HepG2 (cell line): Measurements from ENCODE around the gene RTN4RL2. TPM values are rescaled to one million over a fixed set of nuclear protein-coding genes. Genes with fewer than 3 reads are reported as not detected.
A peak's percentile ranks its signal among the peaks of the same experiment; 100 is the strongest.

ENCODE experiments used
- ATF7 ChIP-seq, 2 experiments: fragments of 450-650 bp in 1 of 2; sonication (generic) in 1 of 2; formaldehyde crosslinking in 1 of 2; IDR thresholded peaks; 2 replicates each; pipeline versions ENCODE4 v1.4.0 to v1.6.1; 2016 to 2020; ENCODE audit warnings: antibody characterized with exemption in 1 of 2, mild to moderate bottlenecking in 1 of 2, missing genetic modification reagents in 1 of 2
- FOXP1 ChIP-seq, 2 experiments: fragments of 450-650 bp in 1 of 2; IDR thresholded peaks; 2 replicates each; pipeline ENCODE4 v1.6.1; 2017 to 2018; ENCODE audit warnings: antibody characterized with exemption in 1 of 2
- NCOR1 ChIP-seq: fragments of 200-600 bp; sonication (generic); IDR thresholded peaks from 2 replicates; pipeline ENCODE4 v1.7.0; 2017; ENCODE audit warnings: antibody characterized with exemption, low read length, borderline replicate concordance
- NONO ChIP-seq, 2 experiments: fragments of 450-650 bp in 1 of 2; sonication (generic) in 1 of 2; formaldehyde crosslinking in 1 of 2; IDR thresholded peaks in 1 of 2; conservative IDR thresholded peaks in 1 of 2; 2 replicates each; pipeline versions ENCODE4 v1.6.1 to v1.8.0; 2017 to 2022; ENCODE audit warnings: mild to moderate bottlenecking in 1 of 2, missing genetic modification reagents in 1 of 2, moderate library complexity in 1 of 2
- ZBTB44 ChIP-seq: sonication (generic); formaldehyde crosslinking; IDR thresholded peaks from 2 replicates; pipeline ENCODE4 v1.4.0; 2020; ENCODE audit warnings: missing genetic modification reagents
- ZNF3 ChIP-seq: IDR thresholded peaks from 2 replicates; pipeline ENCODE4 v1.7.0; 2017; ENCODE audit warnings: inconsistent platforms
- ZNF503 ChIP-seq: sonication (generic); formaldehyde crosslinking; IDR thresholded peaks from 2 replicates; pipeline ENCODE4 v1.4.0; 2020; ENCODE audit warnings: missing genetic modification reagents
- polyA plus RNA-seq, 8 experiments: library from polyadenylated mRNA; depleted of rRNA in 3 of 8; stranded (reverse) in 7 of 8; unstranded in 1 of 8; fragments of >200 nt; fragmentation: Illumina TruSeq in 4 of 8; extraction: Trizol in 4 of 8; gene quantifications; 2 replicates each; pipeline versions ENCODE4 v1.2.1 to v1.2.3, GENCODE V29; 2011 to 2016; ENCODE audit warnings: low read depth in 4 of 8, missing spikeins in 1 of 8, mixed read lengths in 1 of 8; ENCODE audit not compliant: insufficient read depth in 1 of 8
- total RNA-seq, 5 experiments: library from RNA; depleted of rRNA; stranded (reverse); fragments of >200 nt; fragmentation: Illumina TruSeq; extraction: Trizol; gene quantifications; 2 replicates each; pipeline ENCODE4 v1.2.3, GENCODE V29; 2016; ENCODE audit warnings: low read depth in 1 of 5
- TF ChIP-seq, protein P1 (sequence below): sonication (generic); formaldehyde crosslinking; IDR thresholded peaks from 2 replicates; pipeline ENCODE4 v1.4.0; 2020; ENCODE audit warnings: mild to moderate bottlenecking, missing genetic modification reagents
- TF ChIP-seq, protein P2 (sequence below): sonication (generic); formaldehyde crosslinking; conservative IDR thresholded peaks from 2 replicates; pipeline ENCODE4 v1.4.0; 2020; ENCODE audit warnings: mild to moderate bottlenecking, missing genetic modification reagents, moderate library complexity
- TF ChIP-seq, protein P3 (sequence below): sonication (generic); formaldehyde crosslinking; IDR thresholded peaks from 2 replicates; pipeline ENCODE4 v1.4.0; 2020; ENCODE audit warnings: mild to moderate bottlenecking, missing genetic modification reagents

Gene RTN4RL2
- total and polyA plus RNA-seq, 2 of the 13 experiments (the other 11 are each of a cell fraction or from before 2014, with no cell fraction given) = 1.3 to 4.3 TPM

- TF ChIP-seq, protein P1, sequence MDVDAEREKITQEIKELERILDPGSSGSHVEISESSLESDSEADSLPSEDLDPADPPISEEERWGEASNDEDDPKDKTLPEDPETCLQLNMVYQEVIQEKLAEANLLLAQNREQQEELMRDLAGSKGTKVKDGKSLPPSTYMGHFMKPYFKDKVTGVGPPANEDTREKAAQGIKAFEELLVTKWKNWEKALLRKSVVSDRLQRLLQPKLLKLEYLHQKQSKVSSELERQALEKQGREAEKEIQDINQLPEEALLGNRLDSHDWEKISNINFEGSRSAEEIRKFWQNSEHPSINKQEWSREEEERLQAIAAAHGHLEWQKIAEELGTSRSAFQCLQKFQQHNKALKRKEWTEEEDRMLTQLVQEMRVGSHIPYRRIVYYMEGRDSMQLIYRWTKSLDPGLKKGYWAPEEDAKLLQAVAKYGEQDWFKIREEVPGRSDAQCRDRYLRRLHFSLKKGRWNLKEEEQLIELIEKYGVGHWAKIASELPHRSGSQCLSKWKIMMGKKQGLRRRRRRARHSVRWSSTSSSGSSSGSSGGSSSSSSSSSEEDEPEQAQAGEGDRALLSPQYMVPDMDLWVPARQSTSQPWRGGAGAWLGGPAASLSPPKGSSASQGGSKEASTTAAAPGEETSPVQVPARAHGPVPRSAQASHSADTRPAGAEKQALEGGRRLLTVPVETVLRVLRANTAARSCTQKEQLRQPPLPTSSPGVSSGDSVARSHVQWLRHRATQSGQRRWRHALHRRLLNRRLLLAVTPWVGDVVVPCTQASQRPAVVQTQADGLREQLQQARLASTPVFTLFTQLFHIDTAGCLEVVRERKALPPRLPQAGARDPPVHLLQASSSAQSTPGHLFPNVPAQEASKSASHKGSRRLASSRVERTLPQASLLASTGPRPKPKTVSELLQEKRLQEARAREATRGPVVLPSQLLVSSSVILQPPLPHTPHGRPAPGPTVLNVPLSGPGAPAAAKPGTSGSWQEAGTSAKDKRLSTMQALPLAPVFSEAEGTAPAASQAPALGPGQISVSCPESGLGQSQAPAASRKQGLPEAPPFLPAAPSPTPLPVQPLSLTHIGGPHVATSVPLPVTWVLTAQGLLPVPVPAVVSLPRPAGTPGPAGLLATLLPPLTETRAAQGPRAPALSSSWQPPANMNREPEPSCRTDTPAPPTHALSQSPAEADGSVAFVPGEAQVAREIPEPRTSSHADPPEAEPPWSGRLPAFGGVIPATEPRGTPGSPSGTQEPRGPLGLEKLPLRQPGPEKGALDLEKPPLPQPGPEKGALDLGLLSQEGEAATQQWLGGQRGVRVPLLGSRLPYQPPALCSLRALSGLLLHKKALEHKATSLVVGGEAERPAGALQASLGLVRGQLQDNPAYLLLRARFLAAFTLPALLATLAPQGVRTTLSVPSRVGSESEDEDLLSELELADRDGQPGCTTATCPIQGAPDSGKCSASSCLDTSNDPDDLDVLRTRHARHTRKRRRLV = peak; percentile 20; the same call in 1 of the 2 replicates
- TF ChIP-seq, protein P2, sequence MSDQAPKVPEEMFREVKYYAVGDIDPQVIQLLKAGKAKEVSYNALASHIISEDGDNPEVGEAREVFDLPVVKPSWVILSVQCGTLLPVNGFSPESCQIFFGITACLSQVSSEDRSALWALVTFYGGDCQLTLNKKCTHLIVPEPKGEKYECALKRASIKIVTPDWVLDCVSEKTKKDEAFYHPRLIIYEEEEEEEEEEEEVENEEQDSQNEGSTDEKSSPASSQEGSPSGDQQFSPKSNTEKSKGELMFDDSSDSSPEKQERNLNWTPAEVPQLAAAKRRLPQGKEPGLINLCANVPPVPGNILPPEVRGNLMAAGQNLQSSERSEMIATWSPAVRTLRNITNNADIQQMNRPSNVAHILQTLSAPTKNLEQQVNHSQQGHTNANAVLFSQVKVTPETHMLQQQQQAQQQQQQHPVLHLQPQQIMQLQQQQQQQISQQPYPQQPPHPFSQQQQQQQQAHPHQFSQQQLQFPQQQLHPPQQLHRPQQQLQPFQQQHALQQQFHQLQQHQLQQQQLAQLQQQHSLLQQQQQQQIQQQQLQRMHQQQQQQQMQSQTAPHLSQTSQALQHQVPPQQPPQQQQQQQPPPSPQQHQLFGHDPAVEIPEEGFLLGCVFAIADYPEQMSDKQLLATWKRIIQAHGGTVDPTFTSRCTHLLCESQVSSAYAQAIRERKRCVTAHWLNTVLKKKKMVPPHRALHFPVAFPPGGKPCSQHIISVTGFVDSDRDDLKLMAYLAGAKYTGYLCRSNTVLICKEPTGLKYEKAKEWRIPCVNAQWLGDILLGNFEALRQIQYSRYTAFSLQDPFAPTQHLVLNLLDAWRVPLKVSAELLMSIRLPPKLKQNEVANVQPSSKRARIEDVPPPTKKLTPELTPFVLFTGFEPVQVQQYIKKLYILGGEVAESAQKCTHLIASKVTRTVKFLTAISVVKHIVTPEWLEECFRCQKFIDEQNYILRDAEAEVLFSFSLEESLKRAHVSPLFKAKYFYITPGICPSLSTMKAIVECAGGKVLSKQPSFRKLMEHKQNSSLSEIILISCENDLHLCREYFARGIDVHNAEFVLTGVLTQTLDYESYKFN (CRISPR knock-in tag) = peak; percentile 98
- TF ChIP-seq, protein P3, sequence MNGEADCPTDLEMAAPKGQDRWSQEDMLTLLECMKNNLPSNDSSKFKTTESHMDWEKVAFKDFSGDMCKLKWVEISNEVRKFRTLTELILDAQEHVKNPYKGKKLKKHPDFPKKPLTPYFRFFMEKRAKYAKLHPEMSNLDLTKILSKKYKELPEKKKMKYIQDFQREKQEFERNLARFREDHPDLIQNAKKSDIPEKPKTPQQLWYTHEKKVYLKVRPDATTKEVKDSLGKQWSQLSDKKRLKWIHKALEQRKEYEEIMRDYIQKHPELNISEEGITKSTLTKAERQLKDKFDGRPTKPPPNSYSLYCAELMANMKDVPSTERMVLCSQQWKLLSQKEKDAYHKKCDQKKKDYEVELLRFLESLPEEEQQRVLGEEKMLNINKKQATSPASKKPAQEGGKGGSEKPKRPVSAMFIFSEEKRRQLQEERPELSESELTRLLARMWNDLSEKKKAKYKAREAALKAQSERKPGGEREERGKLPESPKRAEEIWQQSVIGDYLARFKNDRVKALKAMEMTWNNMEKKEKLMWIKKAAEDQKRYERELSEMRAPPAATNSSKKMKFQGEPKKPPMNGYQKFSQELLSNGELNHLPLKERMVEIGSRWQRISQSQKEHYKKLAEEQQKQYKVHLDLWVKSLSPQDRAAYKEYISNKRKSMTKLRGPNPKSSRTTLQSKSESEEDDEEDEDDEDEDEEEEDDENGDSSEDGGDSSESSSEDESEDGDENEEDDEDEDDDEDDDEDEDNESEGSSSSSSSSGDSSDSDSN (CRISPR knock-in tag) = peak; percentile 63; the same call in 1 of the 2 replicates
- TF ChIP-seq ZNF503 (CRISPR knock-in tag) (peak; percentile 79), ZNF3 (no peak), FOXP1 (IDR thresholded peaks at IDR 0.05) (no peak), FOXP1 (CRISPR knock-in tag; IDR thresholded peaks at IDR 0.05) (peak; percentile 75), ATF7 (IDR thresholded peaks at IDR 0.05) (no peak), ATF7 (CRISPR knock-in tag; IDR thresholded peaks at IDR 0.05) (no peak), NCOR1 (peak; percentile 94), NONO (IDR thresholded peaks at IDR 0.05) (no peak), NONO (CRISPR knock-in tag; conservative IDR thresholded peaks at IDR 0.05) (peak; percentile 48), ZBTB44 (CRISPR knock-in tag) (no peak)
Measured at GRCh38 chr11:57497303-57498247, 37.2 kb downstream of the RTN4RL2 start (continued).
